Hepatocyte (in vitro differentiated cells): ENCODE measurements around the gene DUSP6.

ENCODE experiments used
- EZH2 ChIP-seq: fragments of 200-600 bp; sonication (generic); IDR thresholded peaks from 2 replicates; pipeline ENCODE4 v1.6.1; 2016; ENCODE audit warnings: antibody characterized with exemption, mild to moderate bottlenecking, borderline replicate concordance
- TF ChIP-seq, protein P1 (sequence below): fragments of 200-600 bp; sonication (generic); IDR thresholded peaks from 2 replicates; pipeline ENCODE4 v1.5.1; 2016; ENCODE audit warnings: antibody characterized with exemption, mild to moderate bottlenecking; ENCODE audit not compliant: poor library complexity

DNA sequence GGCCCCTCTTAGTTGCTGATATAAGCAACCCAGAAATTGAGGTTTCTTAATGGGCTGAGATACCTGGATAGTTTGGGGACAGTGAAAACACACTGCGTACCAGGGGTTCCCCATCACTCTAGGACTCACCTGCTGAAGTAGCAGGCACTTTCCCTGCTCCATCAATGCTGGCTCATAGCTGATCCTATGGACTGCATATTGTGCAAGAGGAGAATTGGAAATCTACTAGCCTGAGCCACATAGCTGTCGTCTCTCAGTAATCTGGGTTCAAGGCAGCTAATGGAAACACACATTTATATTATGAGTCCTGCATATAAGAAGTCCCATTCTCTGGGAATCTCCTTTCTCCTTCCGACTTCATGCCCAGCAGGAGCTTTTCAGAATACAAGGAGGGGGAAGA is 7.3 kb upstream of the DUSP6 start:
- TF ChIP-seq, protein P1, sequence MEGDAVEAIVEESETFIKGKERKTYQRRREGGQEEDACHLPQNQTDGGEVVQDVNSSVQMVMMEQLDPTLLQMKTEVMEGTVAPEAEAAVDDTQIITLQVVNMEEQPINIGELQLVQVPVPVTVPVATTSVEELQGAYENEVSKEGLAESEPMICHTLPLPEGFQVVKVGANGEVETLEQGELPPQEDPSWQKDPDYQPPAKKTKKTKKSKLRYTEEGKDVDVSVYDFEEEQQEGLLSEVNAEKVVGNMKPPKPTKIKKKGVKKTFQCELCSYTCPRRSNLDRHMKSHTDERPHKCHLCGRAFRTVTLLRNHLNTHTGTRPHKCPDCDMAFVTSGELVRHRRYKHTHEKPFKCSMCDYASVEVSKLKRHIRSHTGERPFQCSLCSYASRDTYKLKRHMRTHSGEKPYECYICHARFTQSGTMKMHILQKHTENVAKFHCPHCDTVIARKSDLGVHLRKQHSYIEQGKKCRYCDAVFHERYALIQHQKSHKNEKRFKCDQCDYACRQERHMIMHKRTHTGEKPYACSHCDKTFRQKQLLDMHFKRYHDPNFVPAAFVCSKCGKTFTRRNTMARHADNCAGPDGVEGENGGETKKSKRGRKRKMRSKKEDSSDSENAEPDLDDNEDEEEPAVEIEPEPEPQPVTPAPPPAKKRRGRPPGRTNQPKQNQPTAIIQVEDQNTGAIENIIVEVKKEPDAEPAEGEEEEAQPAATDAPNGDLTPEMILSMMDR, result no peak
- no peak for TF ChIP-seq EZH2
